Subcutaneous abdominal adipose tissue (tissue), 5 donors: Measurements from ENCODE around the gene TEPSIN.

Experiments
- H3K27ac ChIP-seq: one replicate; pipeline ENCODE4 v1.7.0; 2013; ENCODE audit warnings: low read depth, mild to moderate bottlenecking, inconsistent platforms, low read length, moderate library complexity
- H3K27me3 ChIP-seq, 5 donors: one replicate each; pipeline ENCODE4 v1.7.0; 2013; ENCODE audit warnings: low read length in 5 of 5, inconsistent platforms in 1 of 5; ENCODE audit not compliant: control insufficient read depth in 5 of 5, insufficient read depth in 4 of 5
- H3K36me3 ChIP-seq, 5 donors: one replicate each; pipeline ENCODE4 v1.7.0; 2013; ENCODE audit warnings: low read length in 5 of 5; ENCODE audit not compliant: control insufficient read depth in 5 of 5, insufficient read depth in 5 of 5
- H3K4me1 ChIP-seq, 5 donors: one replicate each; pipeline ENCODE4 v1.7.0; 2013; ENCODE audit warnings: low read length in 5 of 5, mild to moderate bottlenecking in 3 of 5, moderate library complexity in 1 of 5; ENCODE audit not compliant: control insufficient read depth in 5 of 5, insufficient read depth in 5 of 5
- H3K4me3 ChIP-seq, 5 donors: one replicate each; pipeline ENCODE4 v1.7.0; 2013; ENCODE audit warnings: low read length in 5 of 5, low read depth in 1 of 5
- H3K9ac ChIP-seq, 5 donors: one replicate each; pipeline ENCODE4 v1.7.0; 2013; ENCODE audit warnings: low read length in 5 of 5, mild to moderate bottlenecking in 4 of 5, moderate library complexity in 3 of 5
- H3K9me3 ChIP-seq, 5 donors: one replicate each; pipeline ENCODE4 v1.7.0; 2013; ENCODE audit warnings: low read length in 5 of 5; ENCODE audit not compliant: control insufficient read depth in 5 of 5
- donor health status: healthy.
- donor health status: healthy.
- donor health status: healthy.
- donor health status: healthy.
- donor health status: healthy.

Gene TEPSIN

DNA sequence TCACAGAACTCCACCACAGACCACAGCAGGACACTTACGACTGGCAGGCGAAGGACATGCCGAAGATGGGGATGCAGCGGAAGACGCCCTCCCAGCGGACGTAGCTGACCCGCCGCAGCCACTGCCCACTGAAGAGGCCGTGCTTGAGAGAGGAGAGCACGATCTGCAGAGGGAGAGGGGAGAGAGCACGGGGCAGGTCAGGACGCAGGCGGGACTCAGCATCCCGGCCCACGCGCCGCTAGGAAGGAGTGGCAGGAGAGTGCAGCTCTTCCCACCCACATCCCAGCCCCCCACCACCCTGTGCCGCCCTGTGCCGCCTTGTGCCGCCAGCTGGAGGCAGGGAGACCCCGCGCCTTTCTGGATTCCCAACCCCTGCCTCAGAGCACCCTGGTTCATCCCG, 41.7 kb upstream of the TEPSIN start:
- Histone ChIP-seq H3K36me3 (peaks cover 0 to 73% (median 58%) of the 10 kb centered on the region in 5 donors), H3K27ac (no peak overlapping the region)

DNA sequence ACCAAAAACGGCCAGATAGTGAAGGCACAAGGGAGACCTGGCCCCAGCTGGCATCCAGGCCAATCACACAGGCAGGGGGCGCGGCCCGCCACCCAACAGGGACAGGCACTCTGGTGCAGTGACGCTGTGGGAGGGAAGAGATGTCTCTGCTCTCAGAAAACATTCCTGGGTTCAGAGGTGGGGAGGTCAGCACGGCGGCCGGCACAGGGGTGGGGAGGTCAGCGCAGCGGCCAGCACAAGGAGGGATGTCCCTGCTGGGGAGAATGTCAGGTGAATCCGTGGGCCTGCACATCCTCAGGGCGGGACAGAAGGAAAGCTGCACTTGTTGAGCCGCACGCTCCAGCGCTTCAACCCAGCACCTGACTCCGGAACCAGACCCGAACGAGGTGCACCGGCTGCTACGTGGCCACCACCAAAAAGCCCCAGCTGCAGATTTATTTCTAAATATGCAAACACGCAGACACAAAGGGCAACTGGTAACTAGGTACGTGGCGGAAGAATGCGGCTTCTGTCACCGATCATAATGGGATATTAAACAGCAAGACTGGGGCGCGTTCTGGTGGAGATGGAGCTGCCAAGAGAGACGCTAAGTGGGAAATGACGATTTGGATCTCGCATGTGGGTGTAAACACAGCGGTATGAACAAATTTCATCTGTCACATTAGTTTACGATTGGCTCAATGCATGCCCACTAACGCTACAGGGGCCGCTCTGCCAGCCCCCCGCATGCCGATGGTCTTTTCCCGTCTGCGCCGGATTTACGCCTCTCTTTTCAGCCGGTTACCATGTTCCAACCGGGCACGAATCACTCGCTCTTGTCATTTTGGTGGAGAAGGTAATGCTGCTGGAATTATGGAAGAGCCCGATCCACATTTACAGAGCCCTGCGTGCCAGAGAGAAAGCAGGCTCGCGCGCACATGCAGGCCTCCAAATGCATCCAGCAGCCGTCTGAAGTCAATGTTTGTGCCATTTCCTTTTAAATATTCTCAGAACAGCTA, 40.7 kb upstream of the TEPSIN start:
- Histone ChIP-seq H3K9ac (no peak overlapping the region), H3K9me3 (no peaks in the 10 kb centered on the region), H3K4me1 (peaks cover 0 to 14% (median 4%) of the 10 kb centered on the region in 5 donors), H3K27me3 (no peaks in the 10 kb centered on the region), H3K27ac (no peak overlapping the region), H3K36me3 (peaks cover 0 to 80% (median 65%) of the 10 kb centered on the region in 5 donors), H3K4me3 (no peak overlapping the region)

More for the DNA sequence above, 41.7 kb upstream of the TEPSIN start:
- Histone ChIP-seq H3K9ac (no peak overlapping the region), H3K9me3 (no peaks in the 10 kb centered on the region), H3K4me1 (peaks cover 2 to 24% (median 13%) of the 10 kb centered on the region in 5 donors), H3K27me3 (no peaks in the 10 kb centered on the region), H3K4me3 (no peak overlapping the region)

DNA sequence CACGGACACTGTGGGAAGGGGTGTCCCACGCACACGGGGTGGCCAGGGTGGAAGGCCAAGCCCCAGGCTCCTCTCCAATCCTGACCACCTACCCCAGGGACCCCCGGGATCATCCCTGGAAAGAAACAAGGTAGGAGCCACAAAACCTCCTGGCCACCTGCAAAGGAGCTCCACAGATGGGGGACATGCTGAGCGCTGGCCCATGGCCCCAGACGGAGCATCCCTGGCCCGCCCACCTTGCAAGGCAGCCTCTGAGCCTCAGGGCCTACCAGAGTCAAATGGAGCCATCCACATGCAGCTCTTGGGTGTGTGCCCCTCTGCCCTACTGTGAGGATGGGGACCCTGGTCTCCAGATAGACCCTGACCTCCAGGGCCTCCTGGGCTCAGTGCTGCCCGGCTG, 40.0 kb upstream of the TEPSIN start:
- Histone ChIP-seq H3K27me3 (no peaks in the 10 kb centered on the region), H3K27ac (no peak overlapping the region), H3K36me3 (peaks cover 0 to 88% (median 72%) of the 10 kb centered on the region in 5 donors), H3K9me3 (no peaks in the 10 kb centered on the region), H3K4me3 (no peak overlapping the region), H3K9ac (no peak overlapping the region), H3K4me1 (peaks cover 0 to 13% (median 4%) of the 10 kb centered on the region in 5 donors)

- H3K27me3 ChIP-seq: no peaks in the 10 kb centered on the region
- H3K4me1 ChIP-seq: peaks cover 0 to 13% (median 4%) of the 10 kb centered on the region in 5 donors
- no peak overlapping the region for H3K9ac ChIP-seq
- H3K4me3 ChIP-seq: no peak overlapping the region
- no peaks in the 10 kb centered on the region for H3K9me3 ChIP-seq
- no peak overlapping the region for H3K27ac ChIP-seq
- H3K36me3 ChIP-seq: peaks cover 0 to 92% (median 77%) of the 10 kb centered on the region in 5 donors
These were observed 39.3 kb upstream of the TEPSIN start for GRCh38 chr17:81277946-81278693.

GRCh38 chr17:81277421-81277820, 38.6 kb upstream of the TEPSIN start:
- Histone ChIP-seq H3K9ac (no peak overlapping the region), H3K27ac (no peak overlapping the region), H3K9me3 (no peaks in the 10 kb centered on the region), H3K27me3 (no peaks in the 10 kb centered on the region), H3K36me3 (peaks cover 0 to 92% (median 78%) of the 10 kb centered on the region in 5 donors), H3K4me1 (peaks cover 0 to 16% (median 4%) of the 10 kb centered on the region in 5 donors), H3K4me3 (no peak overlapping the region)

DNA sequence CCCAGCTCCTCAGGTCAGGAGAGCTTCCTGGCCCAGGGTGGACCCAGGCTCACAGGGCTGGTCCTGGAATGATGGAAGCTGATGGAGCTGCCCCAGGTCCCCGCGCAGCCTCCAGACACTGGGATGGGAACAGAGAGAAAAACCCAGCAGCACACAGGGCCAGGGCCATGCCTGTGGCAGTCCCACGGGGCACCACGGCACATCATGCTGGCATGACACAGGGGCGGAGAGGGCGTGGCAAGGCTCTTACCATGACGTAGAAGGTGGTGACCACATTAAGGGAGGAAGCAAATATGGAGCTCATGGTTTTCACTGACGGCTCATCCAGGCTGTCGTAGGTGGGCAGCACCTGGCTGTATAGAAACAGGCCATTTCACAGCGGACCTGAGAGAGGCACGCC, 37.9 kb upstream of the TEPSIN start:
- Histone ChIP-seq H3K9ac (no peak overlapping the region), H3K4me3 (no peak overlapping the region), H3K27me3 (no peaks in the 10 kb centered on the region), H3K4me1 (peaks cover 0 to 16% (median 4%) of the 10 kb centered on the region in 5 donors), H3K36me3 (peaks cover 0 to 88% (median 74%) of the 10 kb centered on the region in 5 donors), H3K27ac (no peak overlapping the region), H3K9me3 (no peaks in the 10 kb centered on the region)

DNA sequence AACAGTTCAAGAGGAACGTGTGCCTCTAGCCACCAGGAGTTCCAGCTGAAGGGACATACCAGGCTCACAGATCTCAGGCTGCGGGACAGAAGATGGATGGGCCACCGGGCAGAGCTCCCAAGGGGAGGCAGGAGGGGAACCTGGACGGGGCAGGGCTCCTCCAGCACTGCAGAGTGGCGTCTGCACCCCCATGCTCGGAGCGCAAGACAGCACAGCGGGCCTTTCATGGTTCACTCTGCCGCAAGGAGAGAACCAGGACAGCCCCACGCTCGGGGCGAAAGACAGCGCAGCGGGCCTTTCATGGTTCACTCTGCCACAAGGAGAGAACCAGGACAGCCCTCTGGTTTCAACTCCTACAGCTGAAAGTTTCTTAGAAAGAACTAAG, 35.6 kb upstream of the TEPSIN start:
- no peaks in the 10 kb centered on the region for H3K9me3 ChIP-seq
- H3K9ac ChIP-seq: no peak overlapping the region
- no peak overlapping the region for H3K4me3 ChIP-seq
- H3K27ac ChIP-seq: no peak overlapping the region
- H3K4me1 ChIP-seq: peaks cover 0 to 16% (median 4%) of the 10 kb centered on the region in 5 donors
- no peaks in the 10 kb centered on the region for H3K27me3 ChIP-seq
- H3K36me3 ChIP-seq: peaks cover 0 to 88% (median 76%) of the 10 kb centered on the region in 5 donors

GRCh38 chr17:81273698-81274470, 35.0 kb upstream of the TEPSIN start:
- Histone ChIP-seq H3K27ac (no peak overlapping the region), H3K4me1 (peaks cover 0 to 16% (median 4%) of the 10 kb centered on the region in 5 donors), H3K4me3 (no peak overlapping the region), H3K36me3 (peaks cover 1 to 87% (median 75%) of the 10 kb centered on the region in 5 donors), H3K9ac (no peak overlapping the region), H3K27me3 (no peaks in the 10 kb centered on the region), H3K9me3 (no peaks in the 10 kb centered on the region)

DNA sequence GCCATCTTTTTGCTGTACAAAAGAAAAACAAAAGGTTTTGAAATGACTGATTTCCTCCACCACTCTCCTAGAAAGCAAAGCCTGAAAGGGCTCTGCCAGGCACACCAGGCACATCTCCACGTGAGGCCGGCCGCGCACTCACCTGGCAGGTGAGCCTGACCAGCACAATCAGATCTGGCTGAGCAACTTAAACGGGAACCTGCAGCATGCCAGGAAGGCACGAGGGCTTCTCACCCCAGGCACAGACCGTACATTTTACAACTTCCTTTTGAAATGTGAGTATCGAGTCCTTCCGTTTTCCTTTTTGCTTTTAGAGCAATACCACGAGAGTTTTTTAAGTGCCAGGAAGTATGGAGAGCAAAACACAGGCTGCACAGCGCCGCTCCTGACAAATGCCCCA, 33.8 kb upstream of the TEPSIN start:
- Histone ChIP-seq H3K36me3 (peaks cover 4 to 80% (median 72%) of the 10 kb centered on the region in 5 donors), H3K9ac (no peak overlapping the region), H3K4me3 (no peak overlapping the region), H3K4me1 (peaks cover 0 to 10% (median 4%) of the 10 kb centered on the region in 5 donors), H3K9me3 (no peaks in the 10 kb centered on the region), H3K27me3 (no peaks in the 10 kb centered on the region), H3K27ac (no peak overlapping the region)
